ENCODE results near the gene RREB1. TPM values are rescaled to one million over a fixed set of nuclear protein-coding genes. Genes with fewer than 3 reads are reported as not detected.
A peak's percentile ranks its signal among the peaks of the same experiment; 100 is the strongest.

The RREB1 gene
- total and polyA plus RNA-seq, 2 of the 4 experiments (the other 2 are of a cell fraction): 8.4 to 14.5 TPM

GRCh38 chr6:7155871-7156579 is 48.3 kb downstream of the RREB1 start:
- H4K5ac ChIP-seq (ENCODE audit: low read depth, low read length): no peak overlapping the region
- peak overlapping the region; percentile 88 for H2AK5ac ChIP-seq (ENCODE audit: low read depth, low read length)
- WGBS, 2 experiments (ENCODE audit: extremely low coverage in 2 of 2, insufficient read length in 1 of 2): 67% methylated on average over 2 of the region's 7 CpGs; no CpG with 5 or more reads in 1 of the 2 experiments
- no peak for TF ChIP-seq POLR2A (IDR thresholded peaks at IDR 0.05; ENCODE audit: low read depth, low read length)
- TF ChIP-seq RAD21 (IDR thresholded peaks at IDR 0.05; ENCODE audit: low read length): no peak
- TF ChIP-seq BHLHE40 (IDR thresholded peaks at IDR 0.05; ENCODE audit: low read depth, low read length): no peak
- no peak for TF ChIP-seq SMC3 (IDR thresholded peaks at IDR 0.05; ENCODE audit: low read depth, low read length)
- TF ChIP-seq MAZ (IDR thresholded peaks at IDR 0.05; ENCODE audit: borderline replicate concordance, low read depth, low read length): no peak
- no peak for TF ChIP-seq MXI1 (IDR thresholded peaks at IDR 0.05; ENCODE audit: borderline replicate concordance, low read depth, low read length)
- H4K91ac ChIP-seq (ENCODE audit: insufficient read depth, low read depth, low read length): peak overlapping the region; percentile 97; the same call in 1 of the 2 replicates
- H3K14ac ChIP-seq (replicated peaks; ENCODE audit: low read depth, low read length): peak overlapping the region; percentile 55
- H3K4ac ChIP-seq (ENCODE audit: low read depth, low read length): peak overlapping the region; percentile 94
- no peak overlapping the region for H2AK9ac ChIP-seq (replicated peaks; ENCODE audit: low read depth, low read length, poor library complexity)
- peaks cover 23% of the 10 kb centered on the region for H3K4me1 ChIP-seq (ENCODE audit: control insufficient read depth, insufficient read depth, low read length)
- no peak overlapping the region for H3K4me3 ChIP-seq (ENCODE audit: insufficient read depth, low read depth, low read length)
- peak overlapping the region; percentile 21; the same call in 1 of the 2 replicates for H3K18ac ChIP-seq (ENCODE audit: low read depth, low read length)
- dilution Hi-C loops (cut with HindIII; ENCODE audit: low sequenced_read_pairs, unreplicated experiment): no loop called here
- in situ Hi-C loops (cut with MboI; ENCODE audit: low sequenced_read_pairs): no loop called here
- intact Hi-C loops (cut with micrococcal nuclease): no loop called here
- peak overlapping the region; percentile 55 to 92; a peak in 3 of 4 replicates for H4K8ac ChIP-seq (ENCODE audit: low read depth in 2 of 2, low read length in 2 of 2)
- no peaks in the 10 kb centered on the region for H3K36me3 ChIP-seq (ENCODE audit: control insufficient read depth, insufficient read depth, low read length)
- H2BK120ac ChIP-seq (ENCODE audit: low read depth, low read length): peak overlapping the region; percentile 79
- H2BK5ac ChIP-seq (ENCODE audit: low read depth, low read length, poor library complexity, severe bottlenecking): peak overlapping the region; percentile 38
- no peak for ATAC-seq (ENCODE audit: low read depth)
- ChIA-PET CTCF (no interaction called here), POLR2A (ENCODE audit: unreplicated experiment) (interaction anchor here (0.6 to 0.9 kb wide), 2 partner anchors 9 to 16 kb away, joined by 3 to 5 read pairs; no protein-coding TSS in a partner anchor)
- H3K9me3 ChIP-seq (ENCODE audit: control insufficient read depth, insufficient read depth, low read length): no peaks in the 10 kb centered on the region
- H3K9me1 ChIP-seq (ENCODE audit: insufficient read depth, low read length): peaks cover 42% of the 10 kb centered on the region
- peak overlapping the region; percentile 18 for H3K4me2 ChIP-seq (ENCODE audit: low read depth, low read length)
- H2BK15ac ChIP-seq (ENCODE audit: low read depth, low read length): peak overlapping the region; percentile 47; the same call in 1 of the 3 replicates
- peak overlapping the region; percentile 25; the same call in 1 of the 2 replicates for H3K23ac ChIP-seq (ENCODE audit: low read depth, low read length)
- H2BK20ac ChIP-seq (ENCODE audit: low read depth, low read length): peak overlapping the region; percentile 50; the same call in 1 of the 2 replicates
- no peaks in the 10 kb centered on the region for H3K27me3 ChIP-seq (ENCODE audit: control insufficient read depth, insufficient read depth, low read length)
- H3K56ac ChIP-seq (ENCODE audit: extremely low read depth, insufficient read depth, low read length): peak overlapping the region; percentile 64; the same call in 1 of the 2 replicates
- peak overlapping the region; percentile 70 for H3K27ac ChIP-seq (ENCODE audit: insufficient read depth, low read length)
- no TSS peak for BruUV-seq (replicated peaks)
- peaks cover 36 to 86% of the 10 kb centered on the region in 2 experiments for H3K79me1 ChIP-seq (ENCODE audit: low read depth in 1 of 2, low read length in 2 of 2)
- no peak for DNase-seq
- peak overlapping the region; percentile 30; the same call in 1 of the 2 replicates for H3K9ac ChIP-seq (ENCODE audit: low read depth, low read length)
- no peak overlapping the region for H2AFZ ChIP-seq (replicated peaks; ENCODE audit: low read length, poor library complexity)
- peaks cover 49% of the 10 kb centered on the region for H4K20me1 ChIP-seq (ENCODE audit: insufficient read depth, low read length)
